ENCODE data around the gene FZD8.

Gene FZD8

GRCh38 chr10:35598379-35598778, 43.7 kb downstream of the FZD8 start:
- peaks cover 10% of the 10 kb centered on the region for H3K27me3 Mint-ChIP-seq

GRCh38 chr10:35595106-35595505, 47.0 kb downstream of the FZD8 start:
- Mint-ChIP-seq H3K9me3 (ENCODE audit: low read depth) (peaks cover 3% of the 10 kb centered on the region), H3K27me3 (peaks cover 5% of the 10 kb centered on the region), H3K27ac (no peak overlapping the region), H3K36me3 (peaks cover 2% of the 10 kb centered on the region), H3K4me3 (no peak overlapping the region), H3K4me1 (ENCODE audit: low read depth) (no peaks in the 10 kb centered on the region)

More at GRCh38 chr10:35598379-35598778, 43.7 kb downstream of the FZD8 start:
- Mint-ChIP-seq H3K4me3 (no peak overlapping the region), H3K4me1 (ENCODE audit: low read depth) (no peaks in the 10 kb centered on the region), H3K27ac (no peak overlapping the region), H3K9me3 (ENCODE audit: low read depth) (no peaks in the 10 kb centered on the region), H3K36me3 (no peaks in the 10 kb centered on the region)

GRCh38 chr10:35594115-35595079, 47.7 kb downstream of the FZD8 start:
- peaks cover 2% of the 10 kb centered on the region for H3K36me3 Mint-ChIP-seq
- H3K9me3 Mint-ChIP-seq (ENCODE audit: low read depth): peaks cover 3% of the 10 kb centered on the region
- H3K4me3 Mint-ChIP-seq: no peak overlapping the region
- H3K4me1 Mint-ChIP-seq (ENCODE audit: low read depth): no peaks in the 10 kb centered on the region
- no peak overlapping the region for H3K27ac Mint-ChIP-seq
- peaks cover 2% of the 10 kb centered on the region for H3K27me3 Mint-ChIP-seq

GRCh38 chr10:35592441-35592840, 49.7 kb downstream of the FZD8 start:
- no peak overlapping the region for H3K27ac Mint-ChIP-seq
- peaks cover 3% of the 10 kb centered on the region for H3K9me3 Mint-ChIP-seq (ENCODE audit: low read depth)
- H3K4me1 Mint-ChIP-seq (ENCODE audit: low read depth): no peaks in the 10 kb centered on the region
- H3K36me3 Mint-ChIP-seq: peaks cover 2% of the 10 kb centered on the region
- peaks cover 3% of the 10 kb centered on the region for H3K27me3 Mint-ChIP-seq
- no peak overlapping the region for H3K4me3 Mint-ChIP-seq

GRCh38 chr10:35588836-35589235, 53.3 kb downstream of the FZD8 start:
- H3K4me3 Mint-ChIP-seq: no peak overlapping the region
- peaks cover 3% of the 10 kb centered on the region for H3K9me3 Mint-ChIP-seq (ENCODE audit: low read depth)
- H3K4me1 Mint-ChIP-seq (ENCODE audit: low read depth): peaks cover 5% of the 10 kb centered on the region
- H3K27ac Mint-ChIP-seq: no peak overlapping the region
- H3K36me3 Mint-ChIP-seq: peaks cover 2% of the 10 kb centered on the region
- H3K27me3 Mint-ChIP-seq: peaks cover 3% of the 10 kb centered on the region
